Measurements from ENCODE around the gene PLPP7. TPM values are rescaled to one million over a fixed set of nuclear protein-coding genes. Genes with fewer than 3 reads are reported as not detected.

The PLPP7 gene
- total and polyA plus RNA-seq, 4 donors, result 0.18 to 0.59 (median 0.51) TPM; not detected in 1

- WGBS, result 91% methylated on average over 28 of the region's 28 CpGs
- H3K27me3 ChIP-seq (ENCODE audit: control insufficient read depth in 4 of 4, insufficient read depth in 4 of 4, low read length in 3 of 4), result no peaks in the 10 kb centered on the region
These were observed 23.6 kb downstream of the PLPP7 start for GRCh38 chr9:131312822-131313770.

More at GRCh38 chr9:131312822-131313770, 23.6 kb downstream of the PLPP7 start:
- DNase-seq (ENCODE audit: low spot score), result no peak
- Histone ChIP-seq H3K27ac (ENCODE audit: low read depth in 1 of 2, low read length in 2 of 2) (no peak overlapping the region), H3K9ac (ENCODE audit: low read depth in 1 of 2, low read length in 2 of 2) (no peak overlapping the region), H3K4me1 (ENCODE audit: control insufficient read depth in 4 of 4, insufficient read depth in 4 of 4, low read length in 3 of 4) (no peaks in the 10 kb centered on the region), H3K4me3 (ENCODE audit: low read depth in 1 of 3, low read length in 3 of 3) (no peak overlapping the region), H3K9me3 (ENCODE audit: control insufficient read depth in 4 of 4, low read length in 3 of 4) (no peaks in the 10 kb centered on the region), H3K36me3 (ENCODE audit: control insufficient read depth in 4 of 4, insufficient read depth in 3 of 4, low read depth in 1 of 4, low read length in 3 of 4) (no peaks in the 10 kb centered on the region)
- TF ChIP-seq FOXA1 (IDR thresholded peaks at IDR 0.05), result no peak
- no peak for TF ChIP-seq EGR1 (IDR thresholded peaks at IDR 0.05; ENCODE audit: low read depth in 2 of 2)
- TF ChIP-seq MAX (IDR thresholded peaks at IDR 0.05), result no peak
- TF ChIP-seq JUND (IDR thresholded peaks at IDR 0.05), result no peak
- TF ChIP-seq FOXA2 (IDR thresholded peaks at IDR 0.05), result no peak
- TF ChIP-seq ATF3 (IDR thresholded peaks at IDR 0.05), result no peak
- no peak for TF ChIP-seq RXRA (IDR thresholded peaks at IDR 0.05)
- no peak for TF ChIP-seq NR2F2 (IDR thresholded peaks at IDR 0.05)
- no peak for TF ChIP-seq HNF4A (conservative IDR thresholded peaks at IDR 0.05)
- no peak for TF ChIP-seq GABPA (IDR thresholded peaks at IDR 0.05 in 1 of 2, conservative IDR thresholded peaks at IDR 0.05 in 1 of 2)
- no peak for TF ChIP-seq CTCF (IDR thresholded peaks at IDR 0.05; ENCODE audit: low read depth, low read length, missing input control)
- no peak for TF ChIP-seq TAF1 (conservative IDR thresholded peaks at IDR 0.05)
- TF ChIP-seq RAD21 (IDR thresholded peaks at IDR 0.05), result no peak
- TF ChIP-seq SP1 (IDR thresholded peaks at IDR 0.05), result no peak
- no peak for TF ChIP-seq REST (IDR thresholded peaks at IDR 0.05)
- no peak for TF ChIP-seq HNF4G (IDR thresholded peaks at IDR 0.05)
- no peak for TF ChIP-seq YY1 (IDR thresholded peaks at IDR 0.05)
- no peak for TF ChIP-seq ZBTB33 (IDR thresholded peaks at IDR 0.05)

Measured in liver (tissue), 9 donors.